Stimulated activated CD4-positive, alpha-beta T cell treated with anti-CD3 and anti-CD28 coated beads, Interleukin-15, amount 100 ng/mL, for 1 hour (primary cell): Measurements from ENCODE around the gene RNF151.
A peak's percentile ranks its signal among the peaks of the same experiment; 100 is the strongest.
"Not testable (repeated sequence)": the region's sequence is repeated elsewhere in the genome, so short reads cannot be mapped to it uniquely, and the experiment has no call there.

ENCODE experiments used
- DNase-seq, 2 donors: peaks; one replicate each; pipeline ENCODE4 v3.0.0-alpha.2; 2020; ENCODE audit warnings: low read depth in 1 of 2, low spot score in 1 of 2

RNF151 gene

GRCh38 chr16:1966460-1966859 is at the start of gene RNF151:
Gene RNF151 (plus strand): TSS chr16:1966856. CDS start chr16:1966882, 26 bp downstream.
- no peak for DNase-seq

GRCh38 chr16:1917056-1917664 is 49.5 kb upstream of the RNF151 start:
- DNase-seq = no peak

- no peak for DNase-seq
Measured at GRCh38 chr16:1917665-1918350, 48.8 kb upstream of the RNF151 start.

- no peak for DNase-seq
Measured at GRCh38 chr16:1918351-1919326, 48.0 kb upstream of the RNF151 start, which contains the start of gene HS3ST6. Gene HS3ST6 (minus strand): TSS chr16:1918415. CDS start chr16:1918323, 92 bp downstream.

- DNase-seq = no peak
Measured at GRCh38 chr16:1919327-1919998, 47.2 kb upstream of the RNF151 start.

- not testable (repeated sequence) for DNase-seq
Measured at GRCh38 chr16:1920122-1920521, 46.5 kb upstream of the RNF151 start.

- DNase-seq = no peak
Measured at GRCh38 chr16:1920727-1921171, 45.9 kb upstream of the RNF151 start.

GRCh38 chr16:1922357-1922756 is 44.3 kb upstream of the RNF151 start:
- DNase-seq = no peak

GRCh38 chr16:1923299-1924034 is 43.2 kb upstream of the RNF151 start:
- no peak for DNase-seq

- DNase-seq = no peak
Measured at GRCh38 chr16:1924095-1924494, 42.6 kb upstream of the RNF151 start.

GRCh38 chr16:1926271-1926670 is 40.4 kb upstream of the RNF151 start:
- DNase-seq = no peak

GRCh38 chr16:1929105-1929504 is 37.6 kb upstream of the RNF151 start:
- DNase-seq = no peak

GRCh38 chr16:1929578-1930337 is 36.9 kb upstream of the RNF151 start:
- peak; percentile 90 to 94 for DNase-seq

GRCh38 chr16:1930338-1930720 is 36.3 kb upstream of the RNF151 start:
- DNase-seq = no peak

- no peak for DNase-seq
Measured at GRCh38 chr16:1932050-1933028, 34.3 kb upstream of the RNF151 start.

- DNase-seq = no peak
Measured at GRCh38 chr16:1933097-1933661, 33.5 kb upstream of the RNF151 start.

- DNase-seq = no peak
Measured at GRCh38 chr16:1936945-1937479, 29.6 kb upstream of the RNF151 start.

GRCh38 chr16:1938316-1938715 is 28.3 kb upstream of the RNF151 start:
- no peak for DNase-seq
